HFF-Myc (cell line): ENCODE data around the gene WHRN.
A peak's percentile ranks its signal among the peaks of the same experiment; 100 is the strongest.

Experiments used
- DNase-seq: peaks from one replicate; pipeline ENCODE4 v3.0.0-alpha.2; 2011; ENCODE audit warnings: low read depth; ENCODE audit errors: extremely low read depth
- H3K4me3 ChIP-seq: replicated peaks from 2 replicates; pipeline ENCODE4 v1.5.1; 2011; ENCODE audit warnings: low read depth, mild to moderate bottlenecking, control low read depth, low read length
- CTCF ChIP-seq: IDR thresholded peaks from 2 replicates; pipeline ENCODE4 v1.5.1; 2012; ENCODE audit warnings: mild to moderate bottlenecking, low read depth, low read length, control low read depth; ENCODE audit errors: missing control alignments

Gene WHRN

GRCh38 chr9:114409103-114409780, 96.0 kb downstream of the WHRN start:
- no peak overlapping the region for H3K4me3 ChIP-seq
- no peak for TF ChIP-seq CTCF
- DNase-seq = no peak

GRCh38 chr9:114408645-114409044, 96.6 kb downstream of the WHRN start:
- no peak for DNase-seq
- no peak for TF ChIP-seq CTCF
- H3K4me3 ChIP-seq = no peak overlapping the region

- no peak for TF ChIP-seq CTCF
- H3K4me3 ChIP-seq = no peak overlapping the region
- no peak for DNase-seq
Observed at GRCh38 chr9:114407889-114408288, 97.4 kb downstream of the WHRN start.

- no peak overlapping the region for H3K4me3 ChIP-seq
- DNase-seq = no peak
- no peak for TF ChIP-seq CTCF
Observed at GRCh38 chr9:114406441-114406840, 98.8 kb downstream of the WHRN start.

- TF ChIP-seq CTCF = peak; percentile 82
- no peak overlapping the region for H3K4me3 ChIP-seq
- DNase-seq = no peak
Observed at GRCh38 chr9:114405294-114406034, 99.8 kb downstream of the WHRN start.

GRCh38 chr9:114404531-114404930, 100.7 kb downstream of the WHRN start:
- TF ChIP-seq CTCF = no peak
- DNase-seq = no peak
- H3K4me3 ChIP-seq = no peak overlapping the region
